ENCODE measurements around the gene FCN2. TPM values are rescaled to one million over a fixed set of nuclear protein-coding genes. Genes with fewer than 3 reads are reported as not detected.
A peak's percentile ranks its signal among the peaks of the same experiment; 100 is the strongest.

Gene FCN2
- total and polyA plus RNA-seq, 10 donors = 0.38 to 7.6 (median 1.8) TPM; not detected in 1

- no peaks in the 10 kb centered on the region for H3K36me3 ChIP-seq
- peaks cover 0 to 9% (median 0%) of the 10 kb centered on the region in 6 donors for H3K4me1 ChIP-seq
- DNase-seq = peak; percentile 51
- H3K4me3 ChIP-seq = no peak overlapping the region
- 87 to 96% (median 94%) methylated on average over 12 to 13 of the region's 13 CpGs; no CpG with 5 or more reads in 1 of the 5 donors for WGBS, 5 donors
- intact Hi-C loops (cut with DNase I; ENCODE audit: low total_unique reads) = no loop called here
- TF ChIP-seq POLR2A (IDR thresholded peaks at IDR 0.05) = no peak
- no peak for TF ChIP-seq CTCF (IDR thresholded peaks at IDR 0.05 in 8 of 11, conservative IDR thresholded peaks at IDR 0.05 in 3 of 11)
- H3K27me3 ChIP-seq (replicated peaks in 1 of 7) = peaks cover 0 to 23% (median 0%) of the 10 kb centered on the region in 7 donors
- peak overlapping the region in 5 of 8 donors; percentile 74 to 82 (median 79) for H3K27ac ChIP-seq
- peaks cover 0 to 2% (median 0%) of the 10 kb centered on the region in 8 donors for H3K9me3 ChIP-seq
Measured at GRCh38 chr9:134864821-134865190, 15.8 kb upstream of the FCN2 start.

- DNase-seq = peak; percentile 56
- Histone ChIP-seq H3K4me3 (no peak overlapping the region), H3K4me1 (no peaks in the 10 kb centered on the region), H3K9me3 (peaks cover 0 to 6% (median 0%) of the 10 kb centered on the region in 8 donors), H3K27me3 (replicated peaks in 1 of 7) (peaks cover 0 to 30% (median 0%) of the 10 kb centered on the region in 7 donors), H3K36me3 (no peaks in the 10 kb centered on the region), H3K27ac (no peak overlapping the region)
- intact Hi-C loops (cut with DNase I; ENCODE audit: low total_unique reads) = no loop called here
- WGBS, 5 donors = 90 to 98% (median 94%) methylated on average over 22 of the region's 22 CpGs
- no peak for TF ChIP-seq POLR2AphosphoS5 (IDR thresholded peaks at IDR 0.05)
- no peak for TF ChIP-seq POLR2A (IDR thresholded peaks at IDR 0.05)
- TF ChIP-seq CTCF (IDR thresholded peaks at IDR 0.05 in 8 of 11, conservative IDR thresholded peaks at IDR 0.05 in 3 of 11) = no peak
Measured at GRCh38 chr9:134867917-134868750, 12.5 kb upstream of the FCN2 start.

- Histone ChIP-seq H3K4me1 (no peaks in the 10 kb centered on the region), H3K27ac (no peak overlapping the region), H3K9me3 (peaks cover 0 to 6% (median 0%) of the 10 kb centered on the region in 8 donors), H3K4me3 (no peak overlapping the region), H3K27me3 (replicated peaks in 1 of 7) (peaks cover 0 to 29% (median 0%) of the 10 kb centered on the region in 7 donors), H3K36me3 (no peaks in the 10 kb centered on the region)
- DNase-seq = no peak
- WGBS, 5 donors = 62 to 84% (median 70%) methylated on average over 25 of the region's 25 CpGs
- TF ChIP-seq CTCF (IDR thresholded peaks at IDR 0.05 in 8 of 11, conservative IDR thresholded peaks at IDR 0.05 in 3 of 11) (no peak), POLR2A (IDR thresholded peaks at IDR 0.05) (no peak), POLR2AphosphoS5 (IDR thresholded peaks at IDR 0.05) (no peak)
- intact Hi-C loops (cut with DNase I; ENCODE audit: low total_unique reads) = no loop called here
Measured at GRCh38 chr9:134868751-134869553, 11.7 kb upstream of the FCN2 start.
